HG02588 (cell line): ENCODE measurements around the gene BCAS3.

Source experiments
- ATAC-seq: cut with Tn5 transposase; IDR thresholded peaks from one replicate; pipeline ENCODE4 v1.9.1; 2021; ENCODE audit warnings: mild to moderate bottlenecking, moderate library complexity; ENCODE audit not compliant: unreplicated experiment

BCAS3 gene

GRCh38 chr17:61388561-61389356 lies 711.1 kb downstream of the BCAS3 start:
- no peak for ATAC-seq

- no peak for ATAC-seq
Observed at GRCh38 chr17:61389670-61390478, 712.2 kb downstream of the BCAS3 start.

GRCh38 chr17:61390479-61390791 lies 712.8 kb downstream of the BCAS3 start:
- ATAC-seq = no peak

- ATAC-seq = no peak
Observed at GRCh38 chr17:61391595-61392291, 714.1 kb downstream of the BCAS3 start.

- no peak for ATAC-seq
Observed at GRCh38 chr17:61392679-61393078, 715.0 kb downstream of the BCAS3 start.

GRCh38 chr17:61393550-61393903 lies 715.9 kb downstream of the BCAS3 start:
- ATAC-seq = no peak

- no peak for ATAC-seq
Observed at GRCh38 chr17:61393904-61394629, 716.4 kb downstream of the BCAS3 start.

- ATAC-seq = no peak
Observed at GRCh38 chr17:61394630-61395408, 717.2 kb downstream of the BCAS3 start.

GRCh38 chr17:61395409-61395982 lies 717.8 kb downstream of the BCAS3 start:
- ATAC-seq = no peak

- ATAC-seq = no peak
Observed at GRCh38 chr17:61395983-61396585, 718.4 kb downstream of the BCAS3 start.

- ATAC-seq = no peak
Observed at GRCh38 chr17:61396586-61397085, 719.0 kb downstream of the BCAS3 start.

- no peak for ATAC-seq
Observed at GRCh38 chr17:61397086-61397842, 719.6 kb downstream of the BCAS3 start.

GRCh38 chr17:61398721-61399130 lies 721.1 kb downstream of the BCAS3 start:
- ATAC-seq = no peak

GRCh38 chr17:61399131-61400065 lies 721.7 kb downstream of the BCAS3 start, which contains the start of gene TBX2:
TBX2 (plus strand) TSS chr17:61399843; CDS start chr17:61400177, 334 bp downstream.
- no peak for ATAC-seq

GRCh38 chr17:61400066-61400716 lies 722.5 kb downstream of the BCAS3 start:
- ATAC-seq = no peak

- no peak for ATAC-seq
Observed at GRCh38 chr17:61400717-61401388, 723.2 kb downstream of the BCAS3 start.
